H1 (cell line): Measurements from ENCODE around the gene DLK1. TPM values are rescaled to one million over a fixed set of nuclear protein-coding genes. Genes with fewer than 3 reads are reported as not detected.

Experiments
- RFX5 ChIP-seq: IDR thresholded peaks from 2 replicates; pipeline ENCODE4 v1.6.1; 2011; ENCODE audit warnings: low read depth, low read length, improper control_type of control experiment, borderline replicate concordance
- SAP30 ChIP-seq: fragments of 300-600 bp; sonication (generic); IDR thresholded peaks from 2 replicates; pipeline ENCODE4 v1.7.1; 2012; ENCODE audit warnings: low read length, moderate library complexity, mild to moderate bottlenecking, inconsistent platforms; ENCODE audit not compliant: insufficient read depth, insufficient replicate concordance
- SP4 ChIP-seq: IDR thresholded peaks from 2 replicates; pipeline ENCODE4 v1.6.1; 2012; ENCODE audit warnings: low read length, inconsistent platforms
- SUZ12 ChIP-seq: fragments of 200-600 bp; sonication (generic); IDR thresholded peaks from 2 replicates; pipeline ENCODE4 v1.6.1; 2012; ENCODE audit warnings: mild to moderate bottlenecking, inconsistent platforms, low read length, moderate library complexity, mixed read lengths
- polyA plus RNA-seq, 7 experiments: library from polyadenylated mRNA; depleted of rRNA in 3 of 7; stranded (reverse) in 5 of 7; unstranded in 2 of 7; fragments of >200 nt in 5 of 7; fragments of 200-250 nt in 2 of 7; gene quantifications; 1 replicate in 5 of 7; 2 replicates in 1 of 7; 4 replicates in 1 of 7; pipeline versions ENCODE4 v1.2.1 to v1.2.3, GENCODE V29; 2011 to 2013; ENCODE audit warnings: missing spikeins in 2 of 7, mixed read lengths in 2 of 7
- total RNA-seq: library from RNA; stranded (reverse); fragmentation: NEBNext Ultra II Directional; extraction: Animal tissue kit (Norgen Biotek cat#: 25700); gene quantifications from 2 replicates; pipeline ENCODE4 v1.2.1, GENCODE V29; 2021
- TF ChIP-seq, protein P1 (sequence below): fragments of 300-600 bp; sonication (generic); IDR thresholded peaks from 2 replicates; pipeline ENCODE4 v1.7.1; 2012; ENCODE audit warnings: low read length, moderate library complexity, mild to moderate bottlenecking, inconsistent platforms; ENCODE audit not compliant: insufficient replicate concordance
- TF ChIP-seq, protein P2 (sequence below): IDR thresholded peaks from 2 replicates; pipeline ENCODE4 v1.6.1; 2011; ENCODE audit warnings: low read depth, mild to moderate bottlenecking, low read length; ENCODE audit not compliant: insufficient read depth

Gene DLK1
- total and polyA plus RNA-seq, 2 of the 8 experiments (the other 6 are each of a cell fraction or from before 2014, with no cell fraction given), result 1.3 to 2.4 TPM

GRCh38 chr14:100765296-100765695, 38.6 kb downstream of the DLK1 start (continued):
- TF ChIP-seq, protein P1, sequence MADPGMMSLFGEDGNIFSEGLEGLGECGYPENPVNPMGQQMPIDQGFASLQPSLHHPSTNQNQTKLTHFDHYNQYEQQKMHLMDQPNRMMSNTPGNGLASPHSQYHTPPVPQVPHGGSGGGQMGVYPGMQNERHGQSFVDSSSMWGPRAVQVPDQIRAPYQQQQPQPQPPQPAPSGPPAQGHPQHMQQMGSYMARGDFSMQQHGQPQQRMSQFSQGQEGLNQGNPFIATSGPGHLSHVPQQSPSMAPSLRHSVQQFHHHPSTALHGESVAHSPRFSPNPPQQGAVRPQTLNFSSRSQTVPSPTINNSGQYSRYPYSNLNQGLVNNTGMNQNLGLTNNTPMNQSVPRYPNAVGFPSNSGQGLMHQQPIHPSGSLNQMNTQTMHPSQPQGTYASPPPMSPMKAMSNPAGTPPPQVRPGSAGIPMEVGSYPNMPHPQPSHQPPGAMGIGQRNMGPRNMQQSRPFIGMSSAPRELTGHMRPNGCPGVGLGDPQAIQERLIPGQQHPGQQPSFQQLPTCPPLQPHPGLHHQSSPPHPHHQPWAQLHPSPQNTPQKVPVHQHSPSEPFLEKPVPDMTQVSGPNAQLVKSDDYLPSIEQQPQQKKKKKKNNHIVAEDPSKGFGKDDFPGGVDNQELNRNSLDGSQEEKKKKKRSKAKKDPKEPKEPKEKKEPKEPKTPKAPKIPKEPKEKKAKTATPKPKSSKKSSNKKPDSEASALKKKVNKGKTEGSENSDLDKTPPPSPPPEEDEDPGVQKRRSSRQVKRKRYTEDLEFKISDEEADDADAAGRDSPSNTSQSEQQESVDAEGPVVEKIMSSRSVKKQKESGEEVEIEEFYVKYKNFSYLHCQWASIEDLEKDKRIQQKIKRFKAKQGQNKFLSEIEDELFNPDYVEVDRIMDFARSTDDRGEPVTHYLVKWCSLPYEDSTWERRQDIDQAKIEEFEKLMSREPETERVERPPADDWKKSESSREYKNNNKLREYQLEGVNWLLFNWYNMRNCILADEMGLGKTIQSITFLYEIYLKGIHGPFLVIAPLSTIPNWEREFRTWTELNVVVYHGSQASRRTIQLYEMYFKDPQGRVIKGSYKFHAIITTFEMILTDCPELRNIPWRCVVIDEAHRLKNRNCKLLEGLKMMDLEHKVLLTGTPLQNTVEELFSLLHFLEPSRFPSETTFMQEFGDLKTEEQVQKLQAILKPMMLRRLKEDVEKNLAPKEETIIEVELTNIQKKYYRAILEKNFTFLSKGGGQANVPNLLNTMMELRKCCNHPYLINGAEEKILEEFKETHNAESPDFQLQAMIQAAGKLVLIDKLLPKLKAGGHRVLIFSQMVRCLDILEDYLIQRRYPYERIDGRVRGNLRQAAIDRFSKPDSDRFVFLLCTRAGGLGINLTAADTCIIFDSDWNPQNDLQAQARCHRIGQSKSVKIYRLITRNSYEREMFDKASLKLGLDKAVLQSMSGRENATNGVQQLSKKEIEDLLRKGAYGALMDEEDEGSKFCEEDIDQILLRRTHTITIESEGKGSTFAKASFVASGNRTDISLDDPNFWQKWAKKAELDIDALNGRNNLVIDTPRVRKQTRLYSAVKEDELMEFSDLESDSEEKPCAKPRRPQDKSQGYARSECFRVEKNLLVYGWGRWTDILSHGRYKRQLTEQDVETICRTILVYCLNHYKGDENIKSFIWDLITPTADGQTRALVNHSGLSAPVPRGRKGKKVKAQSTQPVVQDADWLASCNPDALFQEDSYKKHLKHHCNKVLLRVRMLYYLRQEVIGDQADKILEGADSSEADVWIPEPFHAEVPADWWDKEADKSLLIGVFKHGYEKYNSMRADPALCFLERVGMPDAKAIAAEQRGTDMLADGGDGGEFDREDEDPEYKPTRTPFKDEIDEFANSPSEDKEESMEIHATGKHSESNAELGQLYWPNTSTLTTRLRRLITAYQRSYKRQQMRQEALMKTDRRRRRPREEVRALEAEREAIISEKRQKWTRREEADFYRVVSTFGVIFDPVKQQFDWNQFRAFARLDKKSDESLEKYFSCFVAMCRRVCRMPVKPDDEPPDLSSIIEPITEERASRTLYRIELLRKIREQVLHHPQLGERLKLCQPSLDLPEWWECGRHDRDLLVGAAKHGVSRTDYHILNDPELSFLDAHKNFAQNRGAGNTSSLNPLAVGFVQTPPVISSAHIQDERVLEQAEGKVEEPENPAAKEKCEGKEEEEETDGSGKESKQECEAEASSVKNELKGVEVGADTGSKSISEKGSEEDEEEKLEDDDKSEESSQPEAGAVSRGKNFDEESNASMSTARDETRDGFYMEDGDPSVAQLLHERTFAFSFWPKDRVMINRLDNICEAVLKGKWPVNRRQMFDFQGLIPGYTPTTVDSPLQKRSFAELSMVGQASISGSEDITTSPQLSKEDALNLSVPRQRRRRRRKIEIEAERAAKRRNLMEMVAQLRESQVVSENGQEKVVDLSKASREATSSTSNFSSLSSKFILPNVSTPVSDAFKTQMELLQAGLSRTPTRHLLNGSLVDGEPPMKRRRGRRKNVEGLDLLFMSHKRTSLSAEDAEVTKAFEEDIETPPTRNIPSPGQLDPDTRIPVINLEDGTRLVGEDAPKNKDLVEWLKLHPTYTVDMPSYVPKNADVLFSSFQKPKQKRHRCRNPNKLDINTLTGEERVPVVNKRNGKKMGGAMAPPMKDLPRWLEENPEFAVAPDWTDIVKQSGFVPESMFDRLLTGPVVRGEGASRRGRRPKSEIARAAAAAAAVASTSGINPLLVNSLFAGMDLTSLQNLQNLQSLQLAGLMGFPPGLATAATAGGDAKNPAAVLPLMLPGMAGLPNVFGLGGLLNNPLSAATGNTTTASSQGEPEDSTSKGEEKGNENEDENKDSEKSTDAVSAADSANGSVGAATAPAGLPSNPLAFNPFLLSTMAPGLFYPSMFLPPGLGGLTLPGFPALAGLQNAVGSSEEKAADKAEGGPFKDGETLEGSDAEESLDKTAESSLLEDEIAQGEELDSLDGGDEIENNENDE, result no peak
- TF ChIP-seq, protein P2, sequence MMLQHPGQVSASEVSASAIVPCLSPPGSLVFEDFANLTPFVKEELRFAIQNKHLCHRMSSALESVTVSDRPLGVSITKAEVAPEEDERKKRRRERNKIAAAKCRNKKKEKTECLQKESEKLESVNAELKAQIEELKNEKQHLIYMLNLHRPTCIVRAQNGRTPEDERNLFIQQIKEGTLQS, result no peak
- TF ChIP-seq SAP30 (no peak), RFX5 (no peak), SUZ12 (no peak), SP4 (no peak)
